HG03571 (cell line): ENCODE data around the gene FLNA.
"Not testable (repeated sequence)": the region's sequence is repeated elsewhere in the genome, so short reads cannot be mapped to it uniquely, and the experiment has no call there.

Experiments
- ATAC-seq: cut with Tn5 transposase; IDR thresholded peaks from one replicate; pipeline ENCODE4 v1.9.1; 2021; ENCODE audit not compliant: unreplicated experiment

The FLNA gene

DNA sequence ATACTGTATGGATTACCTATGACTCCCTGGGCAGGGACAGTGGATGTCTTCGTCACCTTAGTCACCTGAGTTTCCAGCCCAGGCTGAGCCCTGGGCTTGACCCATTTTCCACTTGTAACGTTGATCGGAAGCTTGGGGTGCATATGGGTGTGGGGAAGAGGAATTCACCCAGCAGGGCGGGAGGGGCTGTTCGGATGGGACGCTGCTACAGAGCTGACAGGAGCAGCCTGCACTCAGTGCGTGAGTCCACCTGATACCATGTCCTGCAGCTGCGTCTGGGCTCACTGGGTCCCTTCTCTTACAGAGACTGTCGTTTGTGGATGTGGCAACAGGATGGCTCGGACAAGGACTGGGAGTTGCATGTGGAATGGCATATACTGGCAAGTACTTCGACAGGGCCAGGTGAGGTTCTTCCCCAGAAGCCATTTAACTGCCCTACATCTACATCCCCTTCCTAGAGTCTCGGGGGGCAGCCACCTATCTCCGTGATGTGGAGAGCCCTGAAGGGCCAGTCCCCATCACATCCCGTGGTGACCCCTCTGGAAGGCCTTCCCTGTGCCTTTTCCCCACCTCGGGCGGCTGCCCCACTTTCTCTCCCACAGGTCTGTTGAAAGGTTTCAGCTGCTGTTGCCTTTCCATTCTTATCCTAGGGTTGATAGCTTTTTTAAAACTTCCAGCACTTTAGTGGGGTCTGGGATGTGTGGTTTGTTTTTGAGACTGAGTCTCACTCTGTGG is 65.2 kb downstream of the FLNA start:
- no peak for ATAC-seq

- ATAC-seq: no peak
These were observed 66.1 kb downstream of the FLNA start for GRCh38 chrX:154308108-154308946.

DNA sequence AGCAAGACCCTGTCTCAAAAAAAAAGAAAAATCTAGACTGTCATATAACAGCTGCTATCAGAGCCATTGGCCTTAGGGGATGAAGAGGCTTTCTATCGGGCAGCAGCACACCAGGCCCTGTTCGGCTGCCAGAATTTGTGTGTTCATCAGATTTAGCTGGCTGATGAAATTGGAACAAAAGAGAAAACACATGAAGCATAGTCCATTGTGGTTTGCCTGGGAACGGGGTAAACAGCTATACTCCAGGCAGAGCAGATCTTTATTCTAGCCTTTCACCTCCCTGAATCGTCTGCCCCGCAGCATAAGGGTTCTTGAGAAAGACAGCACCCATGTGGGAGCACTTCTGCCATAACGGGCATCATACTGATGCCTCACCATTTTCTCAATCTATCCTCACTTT is 67.2 kb downstream of the FLNA start:
- ATAC-seq: no peak

DNA sequence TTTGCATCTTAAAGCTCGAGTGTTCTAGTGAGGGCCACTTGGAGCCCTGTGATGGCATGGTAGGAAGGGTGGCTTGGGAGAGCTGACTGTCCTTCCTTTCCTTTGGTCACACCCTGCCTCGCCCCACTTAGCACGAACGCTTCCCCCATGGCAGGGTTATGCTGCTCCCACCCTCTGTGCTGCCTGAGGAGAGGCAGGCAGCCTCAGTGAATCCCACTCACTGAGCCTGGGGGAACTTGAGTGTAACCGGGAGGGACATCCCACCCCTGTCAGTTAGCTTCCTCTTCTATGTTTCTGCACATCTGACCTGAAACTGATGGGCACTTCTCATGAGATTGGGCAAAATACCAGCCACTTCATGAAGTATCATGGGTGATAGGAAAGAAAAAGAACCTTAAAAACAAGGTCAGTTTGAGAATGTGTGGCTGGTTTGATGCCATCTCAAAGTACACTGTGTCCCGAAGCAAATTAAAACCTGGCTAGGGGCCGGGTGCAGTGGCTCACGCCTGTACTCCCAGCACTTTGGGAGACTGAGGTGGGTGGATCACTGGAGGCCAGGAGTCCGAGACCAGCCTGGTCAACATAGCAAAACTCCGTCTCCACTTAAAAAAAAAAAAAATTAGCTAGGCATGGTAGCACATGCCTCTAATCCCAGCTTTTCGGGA is 68.8 kb downstream of the FLNA start:
- no peak for ATAC-seq

GRCh38 chrX:154304846-154305245 is 69.6 kb downstream of the FLNA start:
- ATAC-seq: no peak

DNA sequence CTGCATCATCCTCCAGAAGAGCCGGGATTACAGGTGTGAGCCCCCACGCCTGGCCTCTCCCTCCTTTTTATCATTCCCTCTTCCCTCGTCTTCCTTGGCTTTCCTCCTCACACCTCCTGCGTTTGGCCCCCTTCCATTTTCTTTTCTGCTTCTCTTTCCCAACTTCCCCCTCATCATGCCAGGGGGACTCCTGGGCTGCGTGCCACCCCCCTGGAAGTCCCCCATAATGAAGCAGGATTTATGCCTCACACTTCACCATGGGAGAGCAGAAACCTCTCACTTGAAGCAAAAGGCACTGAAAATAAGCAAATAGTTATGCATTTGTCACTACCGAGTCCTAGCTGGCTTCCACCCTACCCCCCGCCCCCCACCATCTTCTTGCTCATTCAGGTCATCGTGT is 71.0 kb downstream of the FLNA start:
- ATAC-seq: no peak

- ATAC-seq: not testable (repeated sequence)
These were observed 71.4 kb downstream of the FLNA start for GRCh38 chrX:154302998-154303397.

- ATAC-seq: no peak
These were observed 73.6 kb downstream of the FLNA start for GRCh38 chrX:154300816-154301215.
